DOHH2 (cell line): ENCODE results near the gene GZMM.

Experiments
- H3F3A ChIP-seq: fragments of 200-600 bp; sonication (generic), shearing (Covaris generic); 2 replicates; pipeline ENCODE4 v1.6.0; 2016; ENCODE audit warnings: antibody characterized with exemption, mild to moderate bottlenecking; ENCODE audit not compliant: control insufficient read depth, insufficient read depth
- H3K27ac ChIP-seq: fragments of 200-600 bp; sonication (generic); 2 replicates; pipeline ENCODE4 v1.5.1; 2014; ENCODE audit warnings: low read depth, mild to moderate bottlenecking, low read length, moderate library complexity
- H3K27me3 ChIP-seq: fragments of 200-600 bp; sonication (generic); 2 replicates; pipeline ENCODE4 v1.6.1; 2014; ENCODE audit warnings: mild to moderate bottlenecking, low read length, mixed read lengths; ENCODE audit not compliant: control insufficient read depth
- H3K36me3 ChIP-seq: fragments of 200-600 bp; sonication (generic); 2 replicates; pipeline ENCODE4 v1.6.1; 2014; ENCODE audit warnings: mild to moderate bottlenecking, low read length, moderate library complexity, mixed read lengths; ENCODE audit not compliant: control insufficient read depth
- H3K4me1 ChIP-seq: fragments of 200-600 bp; sonication (generic); 2 replicates; pipeline ENCODE4 v1.6.1; 2014; ENCODE audit warnings: mild to moderate bottlenecking, low read length, mixed read lengths; ENCODE audit not compliant: control insufficient read depth
- H3K4me2 ChIP-seq: fragments of 200-600 bp; sonication (generic); 2 replicates; pipeline ENCODE4 v1.6.0; 2014; ENCODE audit warnings: mild to moderate bottlenecking, low read length, moderate library complexity
- H3K4me3 ChIP-seq: fragments of 200-600 bp; sonication (generic); 2 replicates; pipeline ENCODE4 v1.5.1; 2014; ENCODE audit warnings: mild to moderate bottlenecking, low read length, mixed read lengths
- H3K79me2 ChIP-seq: fragments of 200-600 bp; sonication (generic); 2 replicates; pipeline ENCODE4 v1.6.1; 2014; ENCODE audit warnings: mild to moderate bottlenecking, low read length, mixed read lengths; ENCODE audit not compliant: control insufficient read depth
- H3K9me2 ChIP-seq: fragments of 200-600 bp; sonication (generic); replicated peaks from 2 replicates; pipeline ENCODE4 v1.6.1; 2014; ENCODE audit warnings: mild to moderate bottlenecking, low read length, mixed read lengths; ENCODE audit not compliant: control insufficient read depth
- H3K9me3 ChIP-seq: fragments of 200-600 bp; sonication (generic); 2 replicates; pipeline ENCODE4 v1.6.1; 2014; ENCODE audit warnings: antibody characterized with exemption, low read length, mixed read lengths; ENCODE audit not compliant: control insufficient read depth, insufficient read depth
- H4K20me1 ChIP-seq: fragments of 200-600 bp; sonication (generic); 2 replicates; pipeline ENCODE4 v1.6.0; 2014; ENCODE audit warnings: low read depth, mild to moderate bottlenecking, antibody characterized with exemption, low read length, moderate library complexity; ENCODE audit not compliant: control insufficient read depth, insufficient read depth
- EZH2phosphoT487 ChIP-seq: fragments of 200-600 bp; sonication (generic); IDR thresholded peaks from 2 replicates; pipeline ENCODE4 v1.6.1; 2017; ENCODE audit warnings: borderline replicate concordance, mild to moderate bottlenecking, antibody characterized with exemption, low read length, moderate library complexity, mixed read lengths
- TF ChIP-seq, protein P1 (sequence below): fragments of 200-600 bp; sonication (generic); IDR thresholded peaks from one replicate; pipeline ENCODE4 v1.5.1; 2014; ENCODE audit warnings: antibody characterized with exemption, mild to moderate bottlenecking, low read depth, low read length; ENCODE audit not compliant: poor library complexity, severe bottlenecking

GZMM gene

DNA sequence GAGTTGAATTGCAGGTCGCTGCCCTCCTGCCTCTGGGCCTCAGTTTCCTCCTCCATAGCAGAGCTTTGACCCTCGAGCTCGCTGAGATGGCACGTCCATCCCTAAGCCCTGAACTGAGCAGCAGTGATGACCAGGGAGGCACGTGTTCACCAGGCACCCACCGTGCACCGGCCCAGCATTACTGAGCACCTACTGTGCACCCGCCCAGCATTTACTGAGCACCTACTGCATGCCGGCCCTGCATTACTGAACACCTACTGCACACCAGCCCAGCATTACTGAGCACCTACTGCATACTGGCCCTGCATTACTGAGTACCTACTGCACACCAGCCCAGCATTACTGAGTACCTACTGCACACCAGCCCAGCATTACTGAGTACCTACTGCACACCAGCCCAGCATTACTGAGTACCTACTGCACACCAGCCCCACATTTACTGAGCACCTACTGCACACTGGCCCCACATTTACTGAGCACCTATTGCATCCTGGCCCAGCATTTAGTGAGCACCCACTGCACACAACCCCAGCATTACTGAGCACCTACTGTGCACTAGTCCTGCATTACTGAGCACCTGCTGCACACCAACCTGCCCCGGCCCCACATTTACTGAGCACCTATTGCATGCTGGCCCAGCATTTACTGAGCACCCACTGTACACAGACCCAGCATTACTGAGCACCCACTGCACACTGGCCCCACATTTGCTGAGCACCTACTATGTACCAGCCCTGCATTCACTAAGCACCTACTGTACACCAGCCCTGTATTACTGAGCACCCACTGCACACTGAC is 30.3 kb upstream of the GZMM start:
- Histone ChIP-seq H3K27ac (no peak overlapping the region), H3K79me2 (peaks cover 12% of the 10 kb centered on the region), H3K27me3 (no peaks in the 10 kb centered on the region), H3K9me3 (no peaks in the 10 kb centered on the region), H3K9me2 (no peaks in the 10 kb centered on the region), H3K4me3 (no peak overlapping the region), H3K4me1 (peaks cover 21% of the 10 kb centered on the region), H3K36me3 (peaks cover 8% of the 10 kb centered on the region; the same call in 1 of the 2 replicates), H4K20me1 (no peaks in the 10 kb centered on the region), H3F3A (peaks cover 2% of the 10 kb centered on the region; the same call in 1 of the 2 replicates), H3K4me2 (no peak overlapping the region)
- no peak for TF ChIP-seq EZH2phosphoT487
- TF ChIP-seq, protein P1, sequence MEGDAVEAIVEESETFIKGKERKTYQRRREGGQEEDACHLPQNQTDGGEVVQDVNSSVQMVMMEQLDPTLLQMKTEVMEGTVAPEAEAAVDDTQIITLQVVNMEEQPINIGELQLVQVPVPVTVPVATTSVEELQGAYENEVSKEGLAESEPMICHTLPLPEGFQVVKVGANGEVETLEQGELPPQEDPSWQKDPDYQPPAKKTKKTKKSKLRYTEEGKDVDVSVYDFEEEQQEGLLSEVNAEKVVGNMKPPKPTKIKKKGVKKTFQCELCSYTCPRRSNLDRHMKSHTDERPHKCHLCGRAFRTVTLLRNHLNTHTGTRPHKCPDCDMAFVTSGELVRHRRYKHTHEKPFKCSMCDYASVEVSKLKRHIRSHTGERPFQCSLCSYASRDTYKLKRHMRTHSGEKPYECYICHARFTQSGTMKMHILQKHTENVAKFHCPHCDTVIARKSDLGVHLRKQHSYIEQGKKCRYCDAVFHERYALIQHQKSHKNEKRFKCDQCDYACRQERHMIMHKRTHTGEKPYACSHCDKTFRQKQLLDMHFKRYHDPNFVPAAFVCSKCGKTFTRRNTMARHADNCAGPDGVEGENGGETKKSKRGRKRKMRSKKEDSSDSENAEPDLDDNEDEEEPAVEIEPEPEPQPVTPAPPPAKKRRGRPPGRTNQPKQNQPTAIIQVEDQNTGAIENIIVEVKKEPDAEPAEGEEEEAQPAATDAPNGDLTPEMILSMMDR, result no peak

DNA sequence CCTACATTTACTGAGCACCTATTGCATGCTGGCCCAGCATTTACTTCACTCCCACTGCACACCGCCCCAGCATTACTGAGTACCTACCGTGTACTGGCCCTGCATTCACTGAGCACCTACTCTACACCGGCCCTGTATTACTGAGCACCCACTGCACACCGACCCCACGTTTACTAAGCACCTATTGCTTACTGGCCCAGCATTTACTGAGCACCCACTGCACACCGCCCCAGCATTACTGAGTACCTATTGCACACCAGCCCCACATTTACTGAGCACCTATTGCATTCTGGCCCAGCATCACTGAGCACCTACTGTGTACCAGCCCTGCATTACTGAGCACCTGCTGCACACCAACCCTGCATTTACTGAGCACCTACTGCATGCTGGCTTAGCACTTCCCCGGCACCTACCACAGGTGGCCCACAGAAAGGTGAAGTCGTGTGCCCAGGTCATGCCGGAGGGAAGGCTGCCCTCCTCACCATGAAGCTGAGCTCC is 29.6 kb upstream of the GZMM start:
- Histone ChIP-seq H3K27ac (no peak overlapping the region), H3K4me3 (no peak overlapping the region), H3K79me2 (peaks cover 6% of the 10 kb centered on the region), H3K4me1 (peaks cover 16% of the 10 kb centered on the region), H3F3A (peaks cover 2% of the 10 kb centered on the region; the same call in 1 of the 2 replicates), H4K20me1 (no peaks in the 10 kb centered on the region), H3K4me2 (no peak overlapping the region), H3K36me3 (peaks cover 8% of the 10 kb centered on the region; the same call in 1 of the 2 replicates), H3K27me3 (no peaks in the 10 kb centered on the region), H3K9me3 (no peaks in the 10 kb centered on the region), H3K9me2 (no peaks in the 10 kb centered on the region)
- no peak for TF ChIP-seq EZH2phosphoT487
- TF ChIP-seq, protein P1, result no peak

DNA sequence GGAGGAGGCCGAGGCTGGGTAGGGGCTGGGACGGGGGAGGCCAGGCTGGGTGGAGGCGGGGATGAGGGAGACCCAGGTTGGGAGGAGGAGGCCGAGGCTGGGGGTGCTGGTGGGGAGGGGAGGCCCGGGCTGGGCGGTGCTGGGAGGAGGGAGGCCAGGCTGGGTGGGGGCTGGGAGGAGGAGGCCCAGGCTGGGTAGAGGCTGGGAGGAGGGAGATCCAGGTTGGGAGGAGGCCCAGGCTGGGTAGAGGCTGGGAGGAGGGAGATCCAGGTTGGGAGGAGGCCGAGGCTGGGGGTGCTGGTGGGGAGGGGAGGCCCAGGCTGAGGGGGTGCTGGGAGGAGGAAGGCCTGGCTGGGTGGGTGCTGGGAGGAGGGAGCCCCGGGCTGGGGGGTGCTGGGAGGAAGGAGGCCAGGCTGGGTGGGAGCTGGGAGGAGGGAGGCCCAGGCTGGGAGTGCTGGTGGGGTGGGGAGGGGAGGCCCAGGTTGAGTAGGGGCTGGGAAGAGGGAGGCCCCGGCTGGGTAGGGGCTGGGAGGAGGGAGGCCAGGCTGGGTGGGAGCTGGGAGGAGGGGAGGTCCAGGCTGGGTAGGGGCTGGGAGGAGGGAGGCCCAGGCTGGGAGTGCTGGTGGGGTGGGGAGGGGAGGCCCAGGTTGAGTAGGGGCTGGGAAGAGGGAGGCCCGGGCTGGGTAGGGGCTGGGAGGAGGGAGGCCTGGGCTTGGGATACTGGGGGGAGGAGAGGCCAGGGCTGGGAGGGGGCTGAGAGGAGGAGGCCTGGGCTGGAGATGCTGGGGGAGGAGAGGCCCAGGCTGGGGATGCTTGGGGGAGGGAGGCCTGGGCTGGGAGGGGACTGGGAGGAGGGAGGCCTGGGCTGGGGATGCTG is 25.9 kb upstream of the GZMM start:
- Histone ChIP-seq H3F3A (no peaks in the 10 kb centered on the region), H3K9me2 (no peaks in the 10 kb centered on the region), H3K9me3 (no peaks in the 10 kb centered on the region), H3K79me2 (no peaks in the 10 kb centered on the region), H3K36me3 (peaks cover 5% of the 10 kb centered on the region; the same call in 1 of the 2 replicates), H3K4me2 (no peak overlapping the region), H3K27ac (no peak overlapping the region), H3K27me3 (no peaks in the 10 kb centered on the region), H3K4me1 (no peaks in the 10 kb centered on the region), H4K20me1 (no peaks in the 10 kb centered on the region), H3K4me3 (no peak overlapping the region)
- TF ChIP-seq EZH2phosphoT487, result no peak
- TF ChIP-seq, protein P1, result no peak
